ENCODE results near the gene AKR7A2. TPM values are rescaled to one million over a fixed set of nuclear protein-coding genes. Genes with fewer than 3 reads are reported as not detected.

The AKR7A2 gene
- total RNA-seq, 1 donor from 2014 or later: 45.2 TPM

- ATAC-seq (no peak), DNase-seq (ENCODE audit: missing footprints) (peak; percentile 65)
- intact Hi-C loops (cut with DNase I): loop anchor here (1.0 kb wide), 1 partner anchor 306 kb away; no protein-coding TSS in a partner anchor
Measured at GRCh38 chr1:19344831-19345230, 32.9 kb upstream of the AKR7A2 start.

GRCh38 chr1:19344372-19344810 is 32.4 kb upstream of the AKR7A2 start:
- ATAC-seq: peak; percentile 77
- intact Hi-C loops (cut with DNase I): loop anchor here (1.0 kb wide), 1 partner anchor 307 kb away; no protein-coding TSS in a partner anchor

GRCh38 chr1:19343617-19344350 is 31.8 kb upstream of the AKR7A2 start:
- DNase-seq (ENCODE audit: missing footprints) (peak; percentile 52), ATAC-seq (no peak)
- intact Hi-C loops (cut with DNase I): loop anchor here (1.0 kb wide), 1 partner anchor 308 kb away; no protein-coding TSS in a partner anchor

More at GRCh38 chr1:19344372-19344810, 32.4 kb upstream of the AKR7A2 start:
- DNase-seq (ENCODE audit: missing footprints): peak; percentile 79

- peak; percentile 54 for DNase-seq (ENCODE audit: missing footprints)
Measured at GRCh38 chr1:19342894-19343616, 31.1 kb upstream of the AKR7A2 start.

GRCh38 chr1:19342062-19342750 is 30.3 kb upstream of the AKR7A2 start:
- intact Hi-C loops (cut with DNase I): no loop called here
- DNase-seq (ENCODE audit: missing footprints) (peak; percentile 76), ATAC-seq (peak; percentile 75)

More at GRCh38 chr1:19342894-19343616, 31.1 kb upstream of the AKR7A2 start:
- intact Hi-C loops (cut with DNase I): no loop called here
- ATAC-seq: no peak

GRCh38 chr1:19341201-19342061 is 29.5 kb upstream of the AKR7A2 start:
- intact Hi-C loops (cut with DNase I): no loop called here
- peak; percentile 54 for ATAC-seq
- DNase-seq (ENCODE audit: missing footprints): peak; percentile 80

GRCh38 chr1:19340387-19340937 is 28.5 kb upstream of the AKR7A2 start:
- DNase-seq (ENCODE audit: missing footprints) (no peak), ATAC-seq (no peak)
- intact Hi-C loops (cut with DNase I): no loop called here

- DNase-seq (ENCODE audit: missing footprints): no peak
- ATAC-seq: no peak
- intact Hi-C loops (cut with DNase I): no loop called here
Measured at GRCh38 chr1:19339214-19339861, 27.4 kb upstream of the AKR7A2 start.

- no peak for DNase-seq (ENCODE audit: missing footprints)
- ATAC-seq: no peak
- intact Hi-C loops (cut with DNase I): no loop called here
Measured at GRCh38 chr1:19338323-19338762, 26.4 kb upstream of the AKR7A2 start.

- ATAC-seq (no peak), DNase-seq (ENCODE audit: missing footprints) (no peak)
- intact Hi-C loops (cut with DNase I): no loop called here
Measured at GRCh38 chr1:19337289-19337688, 25.3 kb upstream of the AKR7A2 start.

GRCh38 chr1:19336543-19336942 is 24.6 kb upstream of the AKR7A2 start:
- intact Hi-C loops (cut with DNase I): no loop called here
- ATAC-seq (no peak), DNase-seq (ENCODE audit: missing footprints) (no peak)

- ATAC-seq: no peak
- intact Hi-C loops (cut with DNase I): no loop called here
- DNase-seq (ENCODE audit: missing footprints): no peak
Measured at GRCh38 chr1:19333587-19334354, 21.8 kb upstream of the AKR7A2 start.

- no peak for ATAC-seq
- intact Hi-C loops (cut with DNase I): no loop called here
- no peak for DNase-seq (ENCODE audit: missing footprints)
Measured at GRCh38 chr1:19332832-19333231, 20.9 kb upstream of the AKR7A2 start.

- intact Hi-C loops (cut with DNase I): no loop called here
- no peak for ATAC-seq
- DNase-seq (ENCODE audit: missing footprints): no peak
Measured at GRCh38 chr1:19331262-19331878, 19.4 kb upstream of the AKR7A2 start.

GRCh38 chr1:19330449-19331135 is 18.6 kb upstream of the AKR7A2 start:
- DNase-seq (ENCODE audit: missing footprints) (no peak), ATAC-seq (no peak)
- intact Hi-C loops (cut with DNase I): no loop called here

- DNase-seq (ENCODE audit: missing footprints) (no peak), ATAC-seq (no peak)
- intact Hi-C loops (cut with DNase I): no loop called here
Measured at GRCh38 chr1:19329611-19330010, 17.7 kb upstream of the AKR7A2 start.
